ENCODE results near the gene WDPCP. TPM values are rescaled to one million over a fixed set of nuclear protein-coding genes. Genes with fewer than 3 reads are reported as not detected.
"Not testable (repeated sequence)": the region's sequence is repeated elsewhere in the genome, so short reads cannot be mapped to it uniquely, and the experiment has no call there.

The WDPCP gene
- total RNA-seq, 4 donors from 2014 or later: 7.1 to 19.9 (median 9.6) TPM

DNA sequence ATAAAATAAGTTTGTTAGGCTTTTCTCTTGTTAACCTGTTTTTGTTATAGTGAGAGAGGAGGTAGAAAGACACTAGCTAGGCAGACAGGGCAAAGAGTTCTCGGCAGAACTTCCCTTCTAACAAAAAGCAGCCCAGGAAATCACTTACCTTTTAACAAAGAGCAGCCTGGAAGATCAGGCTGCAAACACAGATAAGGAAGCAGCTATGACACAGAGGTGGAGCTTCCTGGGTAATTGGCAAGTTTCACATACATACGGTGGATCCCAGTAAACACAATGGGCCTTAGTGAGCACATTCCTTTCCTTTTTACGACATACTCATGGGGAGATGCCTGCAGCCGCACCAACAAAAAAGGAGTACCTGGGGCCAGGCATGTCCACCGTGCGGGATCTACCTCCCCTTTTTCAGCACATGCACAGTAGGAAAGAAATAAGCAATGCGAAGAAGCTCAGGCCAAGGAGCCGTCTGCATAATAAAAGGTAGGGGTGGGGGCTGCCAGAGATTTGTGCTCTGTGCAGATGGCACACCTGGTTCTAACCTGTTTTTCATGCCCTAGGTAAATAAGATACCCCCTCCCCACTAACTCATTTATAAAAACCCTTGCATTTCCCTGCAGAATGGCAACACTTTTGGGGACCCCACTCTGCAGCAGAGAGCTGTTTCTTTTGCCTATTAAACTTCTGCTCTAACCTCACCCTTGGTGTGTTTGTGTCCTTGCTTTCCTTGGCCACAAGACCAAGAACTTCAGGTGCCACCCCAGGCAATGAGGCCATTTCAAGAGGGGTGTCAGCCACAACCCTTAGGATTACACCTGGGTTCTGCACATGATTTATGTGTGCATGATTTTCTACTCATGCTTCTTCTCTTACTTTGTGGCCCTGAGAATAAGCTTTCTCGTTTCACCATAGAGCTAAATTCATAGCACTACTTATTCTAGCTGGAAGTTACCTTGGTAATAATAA, 27.0 kb upstream of the WDPCP start:
- no peaks in the 10 kb centered on the region for H3K36me3 ChIP-seq
- no peak overlapping the region for H3K27ac ChIP-seq
- H3K27me3 ChIP-seq: peaks cover 10% of the 10 kb centered on the region
- H3K4me1 ChIP-seq: no peaks in the 10 kb centered on the region
- H3K4me3 ChIP-seq: no peak overlapping the region
- no peak for TF ChIP-seq POLR2A (IDR thresholded peaks at IDR 0.05)
- TF ChIP-seq EP300 (IDR thresholded peaks at IDR 0.05): no peak
- no peak for TF ChIP-seq POLR2AphosphoS5 (IDR thresholded peaks at IDR 0.05)
- no peak for TF ChIP-seq CTCF (IDR thresholded peaks at IDR 0.05)
- H3K9me3 ChIP-seq: no peaks in the 10 kb centered on the region
- WGBS, 2 donors (ENCODE audit: low coverage in 1 of 2): 49 to 52% methylated on average over 3 to 9 of the region's 9 CpGs
- ATAC-seq: no peak

DNA sequence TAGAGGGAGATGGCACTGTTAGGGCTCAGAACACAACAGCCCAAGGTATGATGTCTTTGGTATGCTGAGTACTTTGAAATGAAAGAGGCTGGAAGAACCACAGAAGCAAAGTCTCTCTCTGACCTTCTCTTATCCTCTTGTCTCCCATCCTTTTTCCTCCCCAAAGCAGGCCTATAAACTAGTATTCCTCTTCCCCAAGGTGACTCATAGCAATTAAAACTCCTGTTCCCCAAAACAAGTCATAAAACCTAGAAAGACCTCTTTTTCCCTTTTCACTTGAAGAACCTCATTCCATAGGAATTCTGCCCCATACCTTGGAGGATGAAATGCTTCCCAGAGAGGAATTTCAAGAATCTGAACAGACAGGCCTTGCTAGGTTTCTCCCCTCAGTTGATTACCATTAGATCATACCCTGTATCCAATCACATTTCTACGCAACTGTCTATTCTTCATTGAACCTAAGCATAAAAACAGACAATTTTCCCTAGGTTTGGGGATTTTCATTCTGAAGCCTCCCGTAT, 26.2 kb upstream of the WDPCP start:
- Histone ChIP-seq H3K9me3 (no peaks in the 10 kb centered on the region), H3K27ac (no peak overlapping the region), H3K4me3 (no peak overlapping the region), H3K4me1 (no peaks in the 10 kb centered on the region), H3K27me3 (peaks cover 4% of the 10 kb centered on the region), H3K36me3 (no peaks in the 10 kb centered on the region)
- no peak for ATAC-seq
- WGBS, 2 donors (ENCODE audit: low coverage in 1 of 2): 100% methylated on average over 2 of the region's 2 CpGs; no CpG with 5 or more reads in 1 of the 2 donors
- TF ChIP-seq EP300 (IDR thresholded peaks at IDR 0.05) (no peak), POLR2AphosphoS5 (IDR thresholded peaks at IDR 0.05) (no peak), POLR2A (IDR thresholded peaks at IDR 0.05) (no peak), CTCF (IDR thresholded peaks at IDR 0.05) (no peak)

- TF ChIP-seq POLR2A (IDR thresholded peaks at IDR 0.05) (no peak), POLR2AphosphoS5 (IDR thresholded peaks at IDR 0.05) (no peak), EP300 (IDR thresholded peaks at IDR 0.05) (no peak), CTCF (IDR thresholded peaks at IDR 0.05) (no peak)
- Histone ChIP-seq H3K36me3 (peaks cover 0 to under 1% of the 10 kb centered on the region in 2 donors), H3K27ac (no peak overlapping the region), H3K27me3 (no peaks in the 10 kb centered on the region), H3K4me1 (no peaks in the 10 kb centered on the region), H3K4me3 (no peak overlapping the region), H3K9me3 (no peaks in the 10 kb centered on the region)
- no peak for ATAC-seq
- 82 to 100% methylated on average over 1 to 2 of the region's 2 CpGs for WGBS, 2 donors (ENCODE audit: low coverage in 1 of 2)
These were observed 25.2 kb upstream of the WDPCP start for GRCh38 chr2:63613391-63613901.

GRCh38 chr2:63610525-63610924, 22.2 kb upstream of the WDPCP start:
- TF ChIP-seq POLR2AphosphoS5 (IDR thresholded peaks at IDR 0.05) (no peak), EP300 (IDR thresholded peaks at IDR 0.05) (no peak), POLR2A (IDR thresholded peaks at IDR 0.05) (no peak), CTCF (IDR thresholded peaks at IDR 0.05) (no peak)
- no peaks in the 10 kb centered on the region for H3K27me3 ChIP-seq
- no peak for ATAC-seq

GRCh38 chr2:63608865-63609264, 20.6 kb upstream of the WDPCP start:
- not testable (repeated sequence) for H3K4me3 ChIP-seq, H3K27ac ChIP-seq, H3K9me3 ChIP-seq, ATAC-seq, H3K4me1 ChIP-seq, H3K27me3 ChIP-seq
- peaks cover 12 to 46% of the 10 kb centered on the region in 2 donors for H3K36me3 ChIP-seq
- WGBS, 2 donors (ENCODE audit: low coverage in 1 of 2): 67% methylated on average over 6 of the region's 8 CpGs; no CpG with 5 or more reads in 1 of the 2 donors

More at GRCh38 chr2:63610525-63610924, 22.2 kb upstream of the WDPCP start:
- Histone ChIP-seq H3K27ac (no peak overlapping the region), H3K4me3 (no peak overlapping the region), H3K36me3 (peaks cover 0 to 29% of the 10 kb centered on the region in 2 donors), H3K9me3 (no peaks in the 10 kb centered on the region), H3K4me1 (no peaks in the 10 kb centered on the region)
- WGBS, 2 donors (ENCODE audit: low coverage in 1 of 2): 91 to 100% methylated on average over 1 to 4 of the region's 4 CpGs

Measured in gastroesophageal sphincter (tissue), 4 donors.